Neural crest cell (in vitro differentiated cells): ENCODE measurements around the gene TUBA1C. TPM values are rescaled to one million over a fixed set of nuclear protein-coding genes. Genes with fewer than 3 reads are reported as not detected.

Source experiments
- DNase-seq: peaks from one replicate; pipeline ENCODE4 v3.0.0; 2021; ENCODE audit warnings: low read depth, mixed read lengths, low spot score
- H3K27ac Mint-ChIP-seq: one replicate; pipeline ENCODE4 v1.8.0; 2021; ENCODE audit warnings: mild to moderate bottlenecking, mixed read lengths; ENCODE audit not compliant: unreplicated experiment
- H3K27me3 Mint-ChIP-seq: 2 replicates; pipeline ENCODE4 v1.8.0; 2021; ENCODE audit warnings: low read depth, mild to moderate bottlenecking, mixed read lengths
- H3K36me3 Mint-ChIP-seq: 2 replicates; pipeline ENCODE4 v1.8.0; 2021; ENCODE audit warnings: low read depth, mild to moderate bottlenecking, mixed read lengths
- H3K4me1 Mint-ChIP-seq: 2 replicates; pipeline ENCODE4 v1.8.0; 2021; ENCODE audit warnings: mixed read lengths
- H3K4me3 Mint-ChIP-seq: one replicate; pipeline ENCODE4 v1.8.0; 2021; ENCODE audit warnings: mild to moderate bottlenecking, mixed read lengths
- H3K9me3 Mint-ChIP-seq: 2 replicates; pipeline ENCODE4 v1.8.0; 2021; ENCODE audit warnings: mixed read lengths
- long read RNA-seq: library from polyadenylated mRNA; unstranded; transcript quantifications from one replicate; pipeline ENCODE4 v2.0.0, GENCODE V29; 2020
- total RNA-seq: library from RNA; stranded (reverse); gene quantifications from 2 replicates; pipeline ENCODE4 v1.2.1, GENCODE V29; 2021
- TF ChIP-seq, protein P1 (sequence below): fragments of 200-600 bp; sonication (generic); conservative IDR thresholded peaks from 2 replicates; pipeline ENCODE4 v1.5.0; 2021; ENCODE audit warnings: antibody characterized with exemption, mild to moderate bottlenecking

TUBA1C gene
- total RNA-seq = 203 and 208 TPM in 2 replicates
- long read RNA-seq, transcript TUBA1C-201 (4 exons, 3,001 nt) = major isoform, 106 of 145 reads
- long read RNA-seq, partial matches to known transcripts = 31 of 145 reads
- long read RNA-seq, other reads (novel, unspliced or antisense) = 7 of 145 reads

DNA sequence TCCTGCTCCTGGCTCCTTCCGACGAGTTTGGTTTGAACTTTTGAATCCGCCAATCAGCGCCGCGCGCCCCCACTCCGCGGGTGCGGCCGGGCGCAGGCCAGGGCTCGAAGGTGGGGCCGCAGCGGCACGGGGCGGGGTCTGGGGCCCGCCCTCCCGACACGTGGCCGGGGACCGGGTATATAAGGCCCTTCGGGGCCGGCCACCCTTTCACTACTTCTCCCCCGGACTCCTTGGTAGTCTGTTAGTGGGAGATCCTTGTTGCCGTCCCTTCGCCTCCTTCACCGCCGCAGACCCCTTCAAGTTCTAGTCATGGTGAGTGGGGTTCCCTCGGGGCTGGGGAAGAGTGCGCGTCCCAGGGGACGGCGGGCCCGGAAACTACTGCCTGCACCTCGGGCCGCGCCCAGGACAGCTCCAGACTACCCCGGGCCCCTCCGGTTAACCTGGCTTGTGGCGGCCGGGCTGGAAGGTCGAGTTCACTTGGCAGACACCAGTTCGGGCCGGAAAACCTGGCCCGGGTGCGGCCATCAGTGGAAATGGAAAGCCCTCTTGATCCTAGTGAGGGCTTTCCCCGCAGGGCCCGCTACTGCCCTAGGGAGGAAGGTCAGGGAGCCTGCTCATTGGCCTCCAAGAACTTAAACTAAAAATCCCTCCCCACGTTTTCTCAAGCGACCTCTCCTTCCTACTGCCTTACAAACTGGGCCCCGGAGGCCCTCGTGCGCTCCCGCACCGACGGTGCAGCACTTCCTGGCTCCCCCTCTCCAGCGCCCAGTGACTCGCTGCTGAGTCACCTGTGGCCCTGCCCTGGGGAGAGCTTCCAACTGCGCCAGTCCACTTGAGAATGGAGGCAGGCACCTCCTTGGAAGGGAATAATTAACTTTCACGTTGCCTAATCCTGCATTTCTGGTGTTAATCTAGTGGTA, at the start of gene TUBA1C:
TUBA1C (plus strand) TSS at position 210 of the 920 bp plus-strand sequence; CDS start at position 310, 100 bp downstream.
- DNase-seq = peak; percentile 79
- peak within 1 kb of the TSS; percentile 89 for H3K4me3 Mint-ChIP-seq
- peaks cover 16% of the 10 kb centered on the region for H3K36me3 Mint-ChIP-seq
- no peaks in the 10 kb centered on the region for H3K9me3 Mint-ChIP-seq
- H3K27me3 Mint-ChIP-seq = peaks cover 23% of the 10 kb centered on the region
- TF ChIP-seq, protein P1, sequence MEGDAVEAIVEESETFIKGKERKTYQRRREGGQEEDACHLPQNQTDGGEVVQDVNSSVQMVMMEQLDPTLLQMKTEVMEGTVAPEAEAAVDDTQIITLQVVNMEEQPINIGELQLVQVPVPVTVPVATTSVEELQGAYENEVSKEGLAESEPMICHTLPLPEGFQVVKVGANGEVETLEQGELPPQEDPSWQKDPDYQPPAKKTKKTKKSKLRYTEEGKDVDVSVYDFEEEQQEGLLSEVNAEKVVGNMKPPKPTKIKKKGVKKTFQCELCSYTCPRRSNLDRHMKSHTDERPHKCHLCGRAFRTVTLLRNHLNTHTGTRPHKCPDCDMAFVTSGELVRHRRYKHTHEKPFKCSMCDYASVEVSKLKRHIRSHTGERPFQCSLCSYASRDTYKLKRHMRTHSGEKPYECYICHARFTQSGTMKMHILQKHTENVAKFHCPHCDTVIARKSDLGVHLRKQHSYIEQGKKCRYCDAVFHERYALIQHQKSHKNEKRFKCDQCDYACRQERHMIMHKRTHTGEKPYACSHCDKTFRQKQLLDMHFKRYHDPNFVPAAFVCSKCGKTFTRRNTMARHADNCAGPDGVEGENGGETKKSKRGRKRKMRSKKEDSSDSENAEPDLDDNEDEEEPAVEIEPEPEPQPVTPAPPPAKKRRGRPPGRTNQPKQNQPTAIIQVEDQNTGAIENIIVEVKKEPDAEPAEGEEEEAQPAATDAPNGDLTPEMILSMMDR = no peak
- H3K27ac Mint-ChIP-seq = peak within 1 kb of the TSS; percentile 27
- peaks cover 38% of the 10 kb centered on the region for H3K4me1 Mint-ChIP-seq

DNA sequence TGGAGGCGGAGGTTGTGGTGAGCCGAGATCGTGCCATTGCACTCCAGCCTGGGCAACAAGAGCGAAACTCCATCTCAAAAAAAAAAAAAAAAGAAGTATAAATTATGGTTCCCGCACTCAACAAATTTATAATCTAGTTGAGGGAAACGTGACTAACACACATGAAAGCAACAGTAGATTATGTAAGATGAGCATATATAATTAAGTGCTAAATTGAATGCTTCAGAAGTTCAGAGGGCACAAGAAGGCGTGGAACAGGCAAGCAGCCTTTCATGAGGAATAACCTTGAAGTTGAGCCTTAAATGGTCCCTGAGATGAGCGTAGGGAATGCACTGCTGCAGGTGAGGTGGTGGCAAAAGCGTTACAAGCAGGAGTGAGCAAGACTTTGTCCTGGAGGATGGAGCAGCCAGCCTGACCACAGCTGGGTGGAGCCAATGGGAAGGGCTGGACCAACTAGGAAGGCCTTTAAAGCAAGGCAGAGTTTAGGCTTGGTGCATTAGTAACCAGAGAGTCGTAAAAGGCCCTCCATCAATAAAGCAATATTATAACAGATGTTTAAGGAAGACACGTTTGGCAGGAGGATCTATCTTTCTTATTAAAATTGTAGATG, 45.4 kb upstream of the TUBA1C start:
- Mint-ChIP-seq H3K27ac (peak overlapping the region; percentile 43), H3K4me1 (peaks cover 25% of the 10 kb centered on the region), H3K27me3 (no peaks in the 10 kb centered on the region), H3K4me3 (no peak overlapping the region), H3K36me3 (no peaks in the 10 kb centered on the region), H3K9me3 (no peaks in the 10 kb centered on the region)
- TF ChIP-seq, protein P1 = no peak
- no peak for DNase-seq

DNA sequence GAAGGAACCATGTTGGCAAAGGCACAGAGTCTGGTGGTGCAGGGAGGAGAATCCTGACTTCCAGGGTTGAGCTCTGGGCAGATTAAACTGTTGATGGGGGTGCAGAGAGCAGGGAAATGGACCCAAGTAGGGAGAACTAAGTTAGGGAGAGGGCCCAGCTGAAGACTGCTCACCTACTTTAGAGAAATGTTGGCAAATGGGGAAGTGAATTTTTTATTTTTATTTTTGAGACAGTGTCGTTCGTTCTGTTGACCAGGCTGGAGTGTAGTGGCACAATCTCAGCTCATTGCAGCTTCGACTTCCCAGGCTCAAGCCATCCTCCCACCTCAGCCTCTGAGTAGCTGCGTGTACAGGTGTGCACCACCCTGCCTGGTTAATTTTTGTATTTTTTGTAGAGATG, 43.9 kb upstream of the TUBA1C start:
- Mint-ChIP-seq H3K27ac (no peak overlapping the region), H3K4me1 (peaks cover 15% of the 10 kb centered on the region), H3K9me3 (no peaks in the 10 kb centered on the region), H3K4me3 (no peak overlapping the region), H3K36me3 (no peaks in the 10 kb centered on the region), H3K27me3 (no peaks in the 10 kb centered on the region)
- TF ChIP-seq, protein P1 = no peak
- no peak for DNase-seq

DNA sequence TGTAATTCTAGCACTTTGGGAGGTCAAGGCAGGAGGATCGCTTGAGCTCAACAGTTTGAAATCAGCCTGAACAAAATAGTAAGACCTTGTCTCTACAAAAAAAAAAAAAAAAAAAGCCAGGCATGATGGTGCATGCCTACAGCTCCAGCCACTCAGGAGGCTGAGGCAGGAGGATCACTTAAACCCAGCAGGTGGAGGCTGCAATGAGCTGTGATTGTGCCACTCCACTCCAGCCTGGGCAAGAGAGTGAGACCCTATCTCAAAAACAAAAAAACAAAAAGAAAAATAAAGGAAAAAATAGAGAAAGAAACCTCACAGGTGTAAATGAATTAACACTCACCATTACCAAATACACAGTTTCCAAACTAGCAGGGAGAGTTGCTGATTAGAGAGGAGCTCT, 41.8 kb upstream of the TUBA1C start:
- TF ChIP-seq, protein P1 = no peak
- Mint-ChIP-seq H3K27me3 (no peaks in the 10 kb centered on the region), H3K27ac (no peak overlapping the region), H3K4me1 (peaks cover 29% of the 10 kb centered on the region), H3K4me3 (no peak overlapping the region), H3K36me3 (no peaks in the 10 kb centered on the region), H3K9me3 (no peaks in the 10 kb centered on the region)
- DNase-seq = no peak

DNA sequence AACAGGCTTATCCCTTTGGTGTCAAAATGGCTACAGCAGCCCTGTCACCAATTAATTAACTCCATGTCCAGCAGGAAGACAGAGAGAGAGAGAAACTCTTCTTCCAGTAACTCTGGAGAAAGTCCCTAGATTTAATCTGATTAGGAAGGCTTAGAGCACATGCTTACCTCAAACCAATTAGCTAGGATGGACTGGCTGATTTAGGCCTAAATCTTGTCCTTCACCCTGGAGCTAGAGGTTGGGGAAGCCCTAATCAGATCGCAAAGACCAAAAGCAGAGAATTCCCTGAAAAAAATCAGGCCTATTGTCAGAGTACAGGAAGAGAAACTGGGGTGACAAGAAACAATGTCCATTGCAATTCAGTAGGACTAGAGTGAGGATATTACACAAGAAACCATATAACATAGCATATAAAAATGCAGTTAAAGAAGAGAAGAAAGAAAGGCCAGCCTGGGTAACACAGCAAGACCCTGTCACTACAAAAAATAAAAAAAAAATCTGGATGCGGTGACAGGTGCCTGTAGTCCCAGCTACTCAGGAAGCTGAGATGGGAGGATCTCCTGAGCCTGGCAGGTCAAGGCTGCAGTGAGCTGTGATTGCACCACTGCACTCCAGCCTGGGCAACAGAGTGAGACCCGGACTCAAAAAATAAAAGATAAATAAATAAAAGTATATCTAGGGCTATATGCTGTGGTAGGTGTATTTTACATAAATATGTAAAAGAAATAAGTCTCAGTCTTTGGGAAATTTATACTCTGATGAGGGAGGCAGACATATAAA, 41.1 kb upstream of the TUBA1C start:
- H3K4me1 Mint-ChIP-seq = peaks cover 29% of the 10 kb centered on the region
- H3K4me3 Mint-ChIP-seq = no peak overlapping the region
- no peaks in the 10 kb centered on the region for H3K27me3 Mint-ChIP-seq
- no peaks in the 10 kb centered on the region for H3K36me3 Mint-ChIP-seq
- DNase-seq = no peak
- TF ChIP-seq, protein P1 = no peak
- no peak overlapping the region for H3K27ac Mint-ChIP-seq
- no peaks in the 10 kb centered on the region for H3K9me3 Mint-ChIP-seq
